Liver (tissue), 9 donors: Measurements from ENCODE around the gene ZNF333. TPM values are rescaled to one million over a fixed set of nuclear protein-coding genes. Genes with fewer than 3 reads are reported as not detected.

Experiments
- DNase-seq: peaks from one replicate; pipeline ENCODE4 v3.0.0-alpha.2; 2017; ENCODE audit warnings: low spot score
- H3K27ac ChIP-seq, 2 donors: one replicate each; pipeline ENCODE4 v1.7.0; 2013; ENCODE audit warnings: inconsistent platforms in 2 of 2, low read length in 2 of 2, control low read depth in 1 of 2, low read depth in 1 of 2, mild to moderate bottlenecking in 1 of 2
- H3K27me3 ChIP-seq, 4 donors: one replicate each; pipeline versions ENCODE4 v1.6.1 to v1.7.0; 2013; ENCODE audit warnings: low read length in 3 of 4, inconsistent platforms in 1 of 4, mild to moderate bottlenecking in 1 of 4, moderate library complexity in 1 of 4; ENCODE audit not compliant: control insufficient read depth in 4 of 4, insufficient read depth in 4 of 4
- H3K36me3 ChIP-seq, 4 donors: one replicate each; pipeline versions ENCODE4 v1.6.1 to v1.7.0; 2013; ENCODE audit warnings: low read length in 3 of 4, mild to moderate bottlenecking in 3 of 4, low read depth in 1 of 4, moderate library complexity in 1 of 4; ENCODE audit not compliant: control insufficient read depth in 4 of 4, insufficient read depth in 3 of 4
- H3K4me1 ChIP-seq, 4 donors: one replicate each; pipeline versions ENCODE4 v1.6.1 to v1.7.0; 2013; ENCODE audit warnings: low read length in 3 of 4, mild to moderate bottlenecking in 3 of 4, moderate library complexity in 1 of 4; ENCODE audit not compliant: control insufficient read depth in 4 of 4, insufficient read depth in 4 of 4
- H3K4me3 ChIP-seq, 3 donors: one replicate each; pipeline versions ENCODE4 v1.6.1 to v1.7.0; 2013; ENCODE audit warnings: low read length in 3 of 3, control low read depth in 1 of 3, low read depth in 1 of 3, mild to moderate bottlenecking in 1 of 3
- H3K9ac ChIP-seq, 2 donors: one replicate each; pipeline ENCODE4 v1.7.0; 2013; ENCODE audit warnings: low read length in 2 of 2, mild to moderate bottlenecking in 2 of 2, moderate library complexity in 2 of 2, control low read depth in 1 of 2, low read depth in 1 of 2
- H3K9me3 ChIP-seq, 4 donors: one replicate each; pipeline versions ENCODE4 v1.6.1 to v1.7.0; 2013; ENCODE audit warnings: low read length in 3 of 4; ENCODE audit not compliant: control insufficient read depth in 4 of 4
- FOXA1 ChIP-seq: IDR thresholded peaks from 2 replicates; pipeline ENCODE4 v1.6.1; 2016; ENCODE audit warnings: antibody characterized with exemption
- FOXA2 ChIP-seq: IDR thresholded peaks from 2 replicates; pipeline ENCODE4 v1.6.1; 2016; ENCODE audit warnings: antibody characterized with exemption
- GABPA ChIP-seq, 2 donors: IDR thresholded peaks in 1 of 2; conservative IDR thresholded peaks in 1 of 2; 2 replicates each; pipeline ENCODE4 v1.6.1; 2016; ENCODE audit warnings: antibody characterized with exemption in 2 of 2, mild to moderate bottlenecking in 1 of 2, moderate library complexity in 1 of 2
- HNF4A ChIP-seq, 2 donors: conservative IDR thresholded peaks; 2 replicates each; pipeline ENCODE4 v1.6.1; 2016; ENCODE audit warnings: antibody characterized with exemption in 2 of 2, mild to moderate bottlenecking in 2 of 2
- JUND ChIP-seq, 2 donors: IDR thresholded peaks; 2 replicates each; pipeline ENCODE4 v1.6.1; 2016; ENCODE audit warnings: antibody characterized with exemption in 2 of 2
- NR2F2 ChIP-seq: IDR thresholded peaks from 2 replicates; pipeline ENCODE4 v1.6.1; 2016; ENCODE audit warnings: antibody characterized with exemption
- RXRA ChIP-seq, 2 donors: IDR thresholded peaks; 2 replicates each; pipeline ENCODE4 v1.6.1; 2017 to 2018; ENCODE audit warnings: antibody characterized with exemption in 2 of 2, mild to moderate bottlenecking in 1 of 2
- SP1 ChIP-seq: IDR thresholded peaks from 2 replicates; pipeline ENCODE4 v1.6.1; 2018; ENCODE audit warnings: antibody characterized with exemption, mild to moderate bottlenecking
- TAF1 ChIP-seq: conservative IDR thresholded peaks from 2 replicates; pipeline ENCODE4 v1.6.1; 2016; ENCODE audit warnings: antibody characterized with exemption, mild to moderate bottlenecking
- YY1 ChIP-seq: IDR thresholded peaks from 2 replicates; pipeline ENCODE4 v1.6.1; 2016; ENCODE audit warnings: antibody characterized with exemption, mild to moderate bottlenecking
- WGBS: extraction: QIAGEN DNeasy Blood & Tissue Kit; methylation state at CpG from one replicate; pipeline ENCODE4 v1.1.7; 2013; 5-methylcytosine and 5-hydroxymethylcytosine counted together
- polyA plus RNA-seq, 2 donors: library from polyadenylated mRNA; stranded (reverse) in 1 of 2; unstranded in 1 of 2; fragments of 200-250 nt in 1 of 2; fragments of >200 nt in 1 of 2; fragmentation: Nextera tagmentation in 1 of 2; extraction: Ambion mirVana in 1 of 2; gene quantifications; one replicate each; pipeline versions ENCODE4 v1.2.1 to v1.2.3, GENCODE V29; 2013 to 2015
- total RNA-seq, 2 donors: library from RNA; depleted of rRNA; stranded (reverse); fragments of >200 nt; gene quantifications; one replicate each; pipeline ENCODE4 v1.2.3, GENCODE V29; 2014
- TF ChIP-seq, protein P1 (sequence below): fragments of 150-350 bp; IDR thresholded peaks from 2 replicates; pipeline ENCODE4 v1.5.1; 2017; ENCODE audit warnings: improper control_type of control experiment, low read depth, low read length; ENCODE audit not compliant: missing input control
- TF ChIP-seq, protein P2 (sequence below): IDR thresholded peaks from 2 replicates; pipeline ENCODE4 v1.6.1; 2016; ENCODE audit warnings: antibody characterized with exemption
- TF ChIP-seq, protein P3 (sequence below): IDR thresholded peaks from 2 replicates; pipeline ENCODE4 v1.6.1; 2016; ENCODE audit warnings: antibody characterized with exemption, mild to moderate bottlenecking
- TF ChIP-seq, protein P4 (sequence below): IDR thresholded peaks from 2 replicates; pipeline ENCODE4 v1.6.1; 2016; ENCODE audit warnings: antibody characterized with exemption
- donor health status: healthy.
- donor health status: healthy.
- donor health status: healthy.
- donor health status: healthy.
- donor health status: healthy.

The ZNF333 gene
- total and polyA plus RNA-seq, 4 donors = 1.7 to 11.2 (median 3.6) TPM

DNA sequence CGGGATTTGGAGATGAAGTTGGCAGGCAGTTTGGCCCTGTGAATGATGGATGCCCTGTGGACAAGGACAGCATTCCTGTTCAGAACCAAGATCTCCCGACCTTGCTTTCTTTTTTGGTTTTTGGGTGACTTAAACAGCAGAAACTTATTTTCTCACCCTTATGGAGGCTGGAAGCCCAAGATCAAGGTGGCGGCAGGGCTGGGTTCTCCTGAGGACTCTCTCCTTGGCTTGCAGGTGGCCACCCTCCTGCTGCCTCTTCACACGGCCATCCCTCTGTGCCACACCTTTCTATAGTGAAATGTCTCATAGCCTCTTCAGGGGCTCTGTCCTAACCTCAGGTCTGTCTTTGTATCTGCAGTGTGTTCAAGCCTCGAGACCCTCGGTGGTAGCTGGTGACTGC is 14.0 kb downstream of the ZNF333 start:
- Histone ChIP-seq H3K27me3 (no peaks in the 10 kb centered on the region), H3K36me3 (peaks cover 43 to 88% (median 66%) of the 10 kb centered on the region in 4 donors), H3K9me3 (peaks cover 0 to 7% (median 3%) of the 10 kb centered on the region in 4 donors), H3K27ac (no peak overlapping the region), H3K9ac (no peak overlapping the region), H3K4me1 (no peaks in the 10 kb centered on the region), H3K4me3 (no peak overlapping the region)
- 97% methylated on average over 6 of the region's 6 CpGs for WGBS
- DNase-seq = no peak
- no peak for TF ChIP-seq TAF1
- TF ChIP-seq RXRA (IDR thresholded peaks at IDR 0.05) = no peak
- TF ChIP-seq, protein P1, sequence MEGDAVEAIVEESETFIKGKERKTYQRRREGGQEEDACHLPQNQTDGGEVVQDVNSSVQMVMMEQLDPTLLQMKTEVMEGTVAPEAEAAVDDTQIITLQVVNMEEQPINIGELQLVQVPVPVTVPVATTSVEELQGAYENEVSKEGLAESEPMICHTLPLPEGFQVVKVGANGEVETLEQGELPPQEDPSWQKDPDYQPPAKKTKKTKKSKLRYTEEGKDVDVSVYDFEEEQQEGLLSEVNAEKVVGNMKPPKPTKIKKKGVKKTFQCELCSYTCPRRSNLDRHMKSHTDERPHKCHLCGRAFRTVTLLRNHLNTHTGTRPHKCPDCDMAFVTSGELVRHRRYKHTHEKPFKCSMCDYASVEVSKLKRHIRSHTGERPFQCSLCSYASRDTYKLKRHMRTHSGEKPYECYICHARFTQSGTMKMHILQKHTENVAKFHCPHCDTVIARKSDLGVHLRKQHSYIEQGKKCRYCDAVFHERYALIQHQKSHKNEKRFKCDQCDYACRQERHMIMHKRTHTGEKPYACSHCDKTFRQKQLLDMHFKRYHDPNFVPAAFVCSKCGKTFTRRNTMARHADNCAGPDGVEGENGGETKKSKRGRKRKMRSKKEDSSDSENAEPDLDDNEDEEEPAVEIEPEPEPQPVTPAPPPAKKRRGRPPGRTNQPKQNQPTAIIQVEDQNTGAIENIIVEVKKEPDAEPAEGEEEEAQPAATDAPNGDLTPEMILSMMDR = no peak
- TF ChIP-seq, protein P2, sequence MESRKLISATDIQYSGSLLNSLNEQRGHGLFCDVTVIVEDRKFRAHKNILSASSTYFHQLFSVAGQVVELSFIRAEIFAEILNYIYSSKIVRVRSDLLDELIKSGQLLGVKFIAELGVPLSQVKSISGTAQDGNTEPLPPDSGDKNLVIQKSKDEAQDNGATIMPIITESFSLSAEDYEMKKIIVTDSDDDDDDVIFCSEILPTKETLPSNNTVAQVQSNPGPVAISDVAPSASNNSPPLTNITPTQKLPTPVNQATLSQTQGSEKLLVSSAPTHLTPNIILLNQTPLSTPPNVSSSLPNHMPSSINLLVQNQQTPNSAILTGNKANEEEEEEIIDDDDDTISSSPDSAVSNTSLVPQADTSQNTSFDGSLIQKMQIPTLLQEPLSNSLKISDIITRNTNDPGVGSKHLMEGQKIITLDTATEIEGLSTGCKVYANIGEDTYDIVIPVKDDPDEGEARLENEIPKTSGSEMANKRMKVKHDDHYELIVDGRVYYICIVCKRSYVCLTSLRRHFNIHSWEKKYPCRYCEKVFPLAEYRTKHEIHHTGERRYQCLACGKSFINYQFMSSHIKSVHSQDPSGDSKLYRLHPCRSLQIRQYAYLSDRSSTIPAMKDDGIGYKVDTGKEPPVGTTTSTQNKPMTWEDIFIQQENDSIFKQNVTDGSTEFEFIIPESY = no peak
- TF ChIP-seq HNF4A (conservative IDR thresholded peaks at IDR 0.05) = no peak
- no peak for TF ChIP-seq SP1
- no peak for TF ChIP-seq JUND (IDR thresholded peaks at IDR 0.05)
- no peak for TF ChIP-seq FOXA1
- TF ChIP-seq, protein P3, sequence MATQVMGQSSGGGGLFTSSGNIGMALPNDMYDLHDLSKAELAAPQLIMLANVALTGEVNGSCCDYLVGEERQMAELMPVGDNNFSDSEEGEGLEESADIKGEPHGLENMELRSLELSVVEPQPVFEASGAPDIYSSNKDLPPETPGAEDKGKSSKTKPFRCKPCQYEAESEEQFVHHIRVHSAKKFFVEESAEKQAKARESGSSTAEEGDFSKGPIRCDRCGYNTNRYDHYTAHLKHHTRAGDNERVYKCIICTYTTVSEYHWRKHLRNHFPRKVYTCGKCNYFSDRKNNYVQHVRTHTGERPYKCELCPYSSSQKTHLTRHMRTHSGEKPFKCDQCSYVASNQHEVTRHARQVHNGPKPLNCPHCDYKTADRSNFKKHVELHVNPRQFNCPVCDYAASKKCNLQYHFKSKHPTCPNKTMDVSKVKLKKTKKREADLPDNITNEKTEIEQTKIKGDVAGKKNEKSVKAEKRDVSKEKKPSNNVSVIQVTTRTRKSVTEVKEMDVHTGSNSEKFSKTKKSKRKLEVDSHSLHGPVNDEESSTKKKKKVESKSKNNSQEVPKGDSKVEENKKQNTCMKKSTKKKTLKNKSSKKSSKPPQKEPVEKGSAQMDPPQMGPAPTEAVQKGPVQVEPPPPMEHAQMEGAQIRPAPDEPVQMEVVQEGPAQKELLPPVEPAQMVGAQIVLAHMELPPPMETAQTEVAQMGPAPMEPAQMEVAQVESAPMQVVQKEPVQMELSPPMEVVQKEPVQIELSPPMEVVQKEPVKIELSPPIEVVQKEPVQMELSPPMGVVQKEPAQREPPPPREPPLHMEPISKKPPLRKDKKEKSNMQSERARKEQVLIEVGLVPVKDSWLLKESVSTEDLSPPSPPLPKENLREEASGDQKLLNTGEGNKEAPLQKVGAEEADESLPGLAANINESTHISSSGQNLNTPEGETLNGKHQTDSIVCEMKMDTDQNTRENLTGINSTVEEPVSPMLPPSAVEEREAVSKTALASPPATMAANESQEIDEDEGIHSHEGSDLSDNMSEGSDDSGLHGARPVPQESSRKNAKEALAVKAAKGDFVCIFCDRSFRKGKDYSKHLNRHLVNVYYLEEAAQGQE = no peak
- TF ChIP-seq YY1 = no peak

DNA sequence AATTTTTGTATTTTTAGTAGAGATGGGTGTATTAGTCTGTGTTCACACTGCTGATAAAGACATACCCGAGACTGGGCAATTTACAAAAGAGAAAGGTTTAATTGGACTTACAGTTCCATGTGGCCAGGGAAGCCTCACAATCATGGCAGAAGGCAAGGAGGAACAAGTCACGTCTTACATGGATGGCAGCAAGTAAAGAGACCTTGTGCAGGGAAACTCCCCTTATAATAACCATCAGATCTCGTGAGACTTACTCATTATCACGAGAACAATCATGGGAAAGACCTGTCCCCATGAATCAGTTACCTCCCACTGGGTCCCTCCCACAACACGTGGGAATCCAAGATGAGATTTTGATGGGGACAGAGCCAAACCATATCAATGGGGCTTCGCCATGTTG is 14.6 kb downstream of the ZNF333 start:
- H3K36me3 ChIP-seq = peaks cover 40 to 89% (median 67%) of the 10 kb centered on the region in 4 donors
- WGBS = 92% methylated on average over 6 of the region's 6 CpGs
- no peaks in the 10 kb centered on the region for H3K27me3 ChIP-seq
- no peak overlapping the region for H3K9ac ChIP-seq
- DNase-seq = no peak
- H3K4me1 ChIP-seq = no peaks in the 10 kb centered on the region
- no peak overlapping the region for H3K27ac ChIP-seq
- peaks cover 0 to 8% (median 4%) of the 10 kb centered on the region in 4 donors for H3K9me3 ChIP-seq
- H3K4me3 ChIP-seq = no peak overlapping the region
- TF ChIP-seq FOXA2 = no peak
- TF ChIP-seq HNF4A (conservative IDR thresholded peaks at IDR 0.05) = no peak
- TF ChIP-seq, protein P1 = no peak
- TF ChIP-seq, protein P4, sequence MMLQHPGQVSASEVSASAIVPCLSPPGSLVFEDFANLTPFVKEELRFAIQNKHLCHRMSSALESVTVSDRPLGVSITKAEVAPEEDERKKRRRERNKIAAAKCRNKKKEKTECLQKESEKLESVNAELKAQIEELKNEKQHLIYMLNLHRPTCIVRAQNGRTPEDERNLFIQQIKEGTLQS = no peak
- TF ChIP-seq, protein P3 = no peak
- TF ChIP-seq GABPA (IDR thresholded peaks at IDR 0.05 in 1 of 2, conservative IDR thresholded peaks at IDR 0.05 in 1 of 2) = no peak
- TF ChIP-seq NR2F2 = no peak
- no peak for TF ChIP-seq FOXA1
- no peak for TF ChIP-seq TAF1
